ENCODE results near the gene TSPAN2.

The TSPAN2 gene

DNA sequence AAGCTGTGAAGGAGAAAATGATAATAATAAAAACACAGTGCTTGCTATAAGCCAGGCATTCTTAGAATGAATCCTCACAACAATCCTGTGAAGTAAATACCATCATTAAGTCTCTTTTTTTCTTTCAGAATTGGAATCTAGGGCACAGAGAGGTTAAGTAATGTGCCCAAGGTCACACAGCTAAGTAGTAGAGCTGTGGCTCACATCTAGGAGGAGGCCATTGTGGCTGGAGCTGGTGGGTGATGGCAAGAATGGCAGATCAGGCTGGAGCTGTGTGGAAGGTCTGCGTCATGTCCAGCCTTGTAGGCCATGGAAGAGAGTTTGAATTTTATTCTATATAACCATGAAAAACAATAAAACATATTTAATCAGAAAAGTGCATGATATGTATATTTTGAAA, 38.2 kb upstream of the TSPAN2 start:
- TF ChIP-seq CTCF (IDR thresholded peaks at IDR 0.05; ENCODE audit: extremely low read depth, insufficient read depth, missing control alignments), result no peak
- no peak for DNase-seq (ENCODE audit: low spot score)
- in situ Hi-C loops (cut with MboI; ENCODE audit: low pct_unique_long_range_greater_than_20kb, low sequenced_read_pairs, unreplicated experiment), result no loop called here

GRCh38 chr1:115126516-115126915, 37.2 kb upstream of the TSPAN2 start:
- no peak for DNase-seq (ENCODE audit: low spot score)
- no peak for TF ChIP-seq CTCF (IDR thresholded peaks at IDR 0.05; ENCODE audit: extremely low read depth, insufficient read depth, missing control alignments)
- in situ Hi-C loops (cut with MboI; ENCODE audit: low pct_unique_long_range_greater_than_20kb, low sequenced_read_pairs, unreplicated experiment), result no loop called here

- no peak for TF ChIP-seq CTCF (IDR thresholded peaks at IDR 0.05; ENCODE audit: extremely low read depth, insufficient read depth, missing control alignments)
- in situ Hi-C loops (cut with MboI; ENCODE audit: low pct_unique_long_range_greater_than_20kb, low sequenced_read_pairs, unreplicated experiment), result no loop called here
- no peak for DNase-seq (ENCODE audit: low spot score)
Measured at GRCh38 chr1:115123116-115123515, 33.8 kb upstream of the TSPAN2 start.

GRCh38 chr1:115121793-115122192, 32.5 kb upstream of the TSPAN2 start:
- DNase-seq (ENCODE audit: low spot score), result no peak
- TF ChIP-seq CTCF (IDR thresholded peaks at IDR 0.05; ENCODE audit: extremely low read depth, insufficient read depth, missing control alignments), result no peak
- in situ Hi-C loops (cut with MboI; ENCODE audit: low pct_unique_long_range_greater_than_20kb, low sequenced_read_pairs, unreplicated experiment), result no loop called here

GRCh38 chr1:115120296-115120695, 31.0 kb upstream of the TSPAN2 start:
- in situ Hi-C loops (cut with MboI; ENCODE audit: low pct_unique_long_range_greater_than_20kb, low sequenced_read_pairs, unreplicated experiment), result no loop called here
- DNase-seq (ENCODE audit: low spot score), result no peak
- TF ChIP-seq CTCF (IDR thresholded peaks at IDR 0.05; ENCODE audit: extremely low read depth, insufficient read depth, missing control alignments), result no peak

DNA sequence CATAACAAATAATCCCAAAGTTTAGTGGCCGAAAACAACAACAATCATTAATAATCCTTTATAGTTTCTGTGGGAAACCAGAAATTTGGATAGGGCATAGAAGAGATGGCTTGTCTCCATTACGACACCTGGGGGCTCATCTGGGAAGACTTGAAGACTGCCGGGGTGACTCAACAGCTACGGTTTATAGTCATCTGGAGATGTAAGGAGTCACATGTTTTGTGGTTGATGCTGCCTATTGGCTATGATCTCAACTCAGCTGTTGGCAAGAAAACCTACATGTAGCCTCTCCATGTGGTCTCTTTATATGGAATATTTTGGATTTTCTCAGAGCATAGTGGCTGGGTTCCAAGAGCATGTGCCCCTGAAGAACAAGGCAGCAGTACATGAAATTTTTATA, 29.3 kb upstream of the TSPAN2 start:
- DNase-seq (ENCODE audit: low spot score), result no peak
- no peak for TF ChIP-seq CTCF (IDR thresholded peaks at IDR 0.05; ENCODE audit: extremely low read depth, insufficient read depth, missing control alignments)
- in situ Hi-C loops (cut with MboI; ENCODE audit: low pct_unique_long_range_greater_than_20kb, low sequenced_read_pairs, unreplicated experiment), result no loop called here

DNA sequence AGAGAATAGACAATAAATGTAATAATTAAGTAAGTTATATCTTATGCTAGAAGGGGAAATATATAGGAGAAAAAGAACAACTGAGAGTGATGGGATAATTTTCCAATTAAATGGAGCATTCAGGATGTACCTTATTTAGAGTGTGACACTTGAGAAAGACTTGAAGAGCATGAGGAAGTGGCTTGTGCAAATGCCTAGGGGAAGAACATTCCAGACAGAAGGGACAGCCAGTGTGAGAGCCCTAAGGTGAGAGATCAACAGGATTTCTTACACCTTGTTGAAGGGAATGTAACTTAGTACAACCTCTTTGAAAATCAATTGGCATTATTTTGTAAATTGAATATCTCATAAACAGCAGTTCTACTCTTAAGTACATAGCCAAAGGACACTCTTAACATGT, 28.8 kb upstream of the TSPAN2 start:
- in situ Hi-C loops (cut with MboI; ENCODE audit: low pct_unique_long_range_greater_than_20kb, low sequenced_read_pairs, unreplicated experiment), result no loop called here
- TF ChIP-seq CTCF (IDR thresholded peaks at IDR 0.05; ENCODE audit: extremely low read depth, insufficient read depth, missing control alignments), result no peak
- DNase-seq (ENCODE audit: low spot score), result no peak

Measured in GM13977 (cell line).